LNCAP (cell line): Measurements from ENCODE around the gene KCNIP1.

ENCODE experiments used
- TF ChIP-seq, protein P1 (sequence below): fragments of 450-650 bp; IDR thresholded peaks from 2 replicates; pipeline ENCODE4 v1.5.1; 2017; ENCODE audit warnings: mild to moderate bottlenecking

KCNIP1 gene

DNA sequence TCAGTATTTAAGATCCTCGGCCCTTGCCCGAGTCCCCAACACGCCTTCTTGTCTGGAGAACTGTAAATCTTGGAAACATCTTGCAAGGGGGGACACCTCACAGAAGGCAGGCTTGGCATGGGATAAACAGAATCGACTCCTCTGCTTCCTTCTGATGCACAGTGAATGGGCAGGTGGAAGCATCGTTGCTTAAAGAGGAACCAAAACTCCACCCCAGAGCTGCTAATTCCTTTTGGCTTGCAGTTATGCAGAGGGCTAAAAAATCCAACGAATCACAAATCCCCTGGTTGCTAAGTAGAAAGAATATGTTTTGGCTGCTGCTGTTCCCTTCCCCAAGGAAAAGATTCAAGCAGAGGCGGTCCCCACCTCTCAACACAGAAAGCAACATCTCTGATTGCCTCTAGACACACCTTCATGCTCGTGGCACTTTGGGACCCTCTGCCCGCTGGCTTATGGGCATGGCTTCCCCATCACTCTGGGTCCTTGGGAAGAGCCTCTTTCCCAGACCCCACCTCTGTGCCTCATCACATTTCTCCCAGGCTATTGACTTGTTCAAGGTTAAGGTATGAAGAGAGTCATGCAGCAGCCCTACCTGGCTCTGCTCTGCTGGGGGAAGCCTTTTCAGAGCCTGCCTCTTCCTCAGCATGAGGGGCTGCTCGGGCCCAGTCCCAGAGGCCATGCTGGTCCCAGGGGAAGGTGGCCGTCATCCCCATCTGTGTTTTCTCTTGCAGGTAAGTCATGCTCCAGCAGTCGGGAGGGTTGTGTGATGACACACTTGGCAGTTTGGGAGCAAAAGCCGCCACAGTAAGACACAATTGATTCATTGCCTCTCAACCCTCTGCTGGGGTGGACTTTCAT is 137.1 kb downstream of the KCNIP1 start:
- TF ChIP-seq, protein P1, sequence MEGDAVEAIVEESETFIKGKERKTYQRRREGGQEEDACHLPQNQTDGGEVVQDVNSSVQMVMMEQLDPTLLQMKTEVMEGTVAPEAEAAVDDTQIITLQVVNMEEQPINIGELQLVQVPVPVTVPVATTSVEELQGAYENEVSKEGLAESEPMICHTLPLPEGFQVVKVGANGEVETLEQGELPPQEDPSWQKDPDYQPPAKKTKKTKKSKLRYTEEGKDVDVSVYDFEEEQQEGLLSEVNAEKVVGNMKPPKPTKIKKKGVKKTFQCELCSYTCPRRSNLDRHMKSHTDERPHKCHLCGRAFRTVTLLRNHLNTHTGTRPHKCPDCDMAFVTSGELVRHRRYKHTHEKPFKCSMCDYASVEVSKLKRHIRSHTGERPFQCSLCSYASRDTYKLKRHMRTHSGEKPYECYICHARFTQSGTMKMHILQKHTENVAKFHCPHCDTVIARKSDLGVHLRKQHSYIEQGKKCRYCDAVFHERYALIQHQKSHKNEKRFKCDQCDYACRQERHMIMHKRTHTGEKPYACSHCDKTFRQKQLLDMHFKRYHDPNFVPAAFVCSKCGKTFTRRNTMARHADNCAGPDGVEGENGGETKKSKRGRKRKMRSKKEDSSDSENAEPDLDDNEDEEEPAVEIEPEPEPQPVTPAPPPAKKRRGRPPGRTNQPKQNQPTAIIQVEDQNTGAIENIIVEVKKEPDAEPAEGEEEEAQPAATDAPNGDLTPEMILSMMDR = no peak

DNA sequence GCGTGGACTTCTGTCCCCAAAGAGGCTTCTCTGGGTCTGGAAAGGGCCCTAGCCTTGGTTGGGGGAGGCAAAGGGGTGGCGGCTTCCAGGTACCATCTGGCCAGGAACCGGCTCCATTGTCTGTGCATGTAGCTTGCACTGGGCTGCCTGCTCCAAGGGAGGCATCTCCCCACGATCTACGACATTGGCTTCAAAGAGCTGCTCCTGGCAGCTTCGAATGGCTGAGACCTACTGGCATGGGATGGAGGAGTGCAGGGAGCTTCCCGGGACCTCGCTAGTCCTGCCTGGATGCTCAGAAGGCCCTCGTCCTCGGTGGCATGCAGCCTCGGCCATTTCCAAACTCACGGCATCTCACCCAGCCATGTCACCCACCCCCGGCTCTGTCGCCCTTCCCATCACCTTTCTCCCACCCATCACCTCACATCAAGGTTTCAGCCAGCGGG is 137.8 kb downstream of the KCNIP1 start:
- TF ChIP-seq, protein P1 = no peak

DNA sequence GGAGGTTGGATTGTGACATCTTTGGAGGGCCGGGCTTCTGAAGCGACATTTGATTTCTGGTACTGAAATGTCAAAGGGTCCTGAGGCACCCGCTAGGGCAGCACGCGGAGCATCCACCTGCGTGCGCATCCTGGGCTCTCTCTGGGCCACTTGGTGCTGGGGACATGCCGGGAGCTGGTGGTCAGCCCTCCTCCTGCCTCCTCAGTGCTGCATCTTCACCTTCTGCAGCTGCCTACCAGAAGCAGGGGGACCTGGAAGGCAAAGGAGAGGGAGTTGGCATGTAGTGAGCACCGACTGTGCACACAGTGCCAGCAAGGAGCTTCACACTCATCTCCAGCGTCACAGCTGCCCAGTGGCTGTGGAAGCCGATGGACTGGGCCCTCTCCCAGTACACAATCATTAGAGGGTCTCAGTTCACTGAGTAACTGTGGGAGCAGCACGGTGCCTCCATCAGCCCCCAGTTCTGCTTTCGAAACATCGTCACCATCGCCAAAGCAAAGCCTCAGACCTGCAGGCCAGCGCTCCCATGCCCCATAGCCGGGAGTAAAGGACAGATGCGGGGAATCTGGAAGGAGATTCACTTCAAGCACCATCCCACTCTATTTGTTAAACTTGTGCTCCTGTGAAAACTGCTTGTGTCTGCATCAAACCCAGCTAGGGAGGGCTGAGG is 138.4 kb downstream of the KCNIP1 start:
- TF ChIP-seq, protein P1 = no peak

DNA sequence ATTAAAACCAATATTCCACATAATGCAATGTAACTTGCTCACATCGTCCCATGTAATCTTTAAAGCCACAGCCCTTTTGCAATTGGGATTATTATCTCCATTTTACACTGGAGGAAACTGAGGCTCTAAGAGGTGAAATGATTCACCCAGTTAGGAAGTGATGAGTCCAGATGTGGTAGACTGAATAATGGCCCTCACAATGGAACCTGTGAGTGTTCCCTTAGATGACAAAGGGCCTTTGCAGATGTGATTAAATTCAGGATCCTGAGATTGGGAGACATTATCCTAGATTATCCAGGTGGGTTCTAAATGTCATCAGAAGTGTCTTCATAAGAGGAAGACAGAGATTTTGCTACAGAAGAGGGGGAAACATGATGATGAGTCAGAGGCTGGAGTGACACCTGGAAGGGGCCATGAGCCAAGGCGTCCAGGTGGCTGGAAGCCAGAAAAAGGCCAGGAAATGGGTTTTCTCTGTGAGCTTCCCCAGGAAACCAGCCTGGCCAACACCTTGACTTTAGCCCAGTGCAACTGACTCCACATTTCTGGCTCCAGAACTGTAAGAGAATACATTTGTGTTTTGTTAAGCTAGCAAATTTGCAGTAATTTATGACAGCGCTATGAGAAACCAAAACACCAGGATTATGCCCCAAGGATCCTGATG is 139.1 kb downstream of the KCNIP1 start:
- TF ChIP-seq, protein P1 = no peak

DNA sequence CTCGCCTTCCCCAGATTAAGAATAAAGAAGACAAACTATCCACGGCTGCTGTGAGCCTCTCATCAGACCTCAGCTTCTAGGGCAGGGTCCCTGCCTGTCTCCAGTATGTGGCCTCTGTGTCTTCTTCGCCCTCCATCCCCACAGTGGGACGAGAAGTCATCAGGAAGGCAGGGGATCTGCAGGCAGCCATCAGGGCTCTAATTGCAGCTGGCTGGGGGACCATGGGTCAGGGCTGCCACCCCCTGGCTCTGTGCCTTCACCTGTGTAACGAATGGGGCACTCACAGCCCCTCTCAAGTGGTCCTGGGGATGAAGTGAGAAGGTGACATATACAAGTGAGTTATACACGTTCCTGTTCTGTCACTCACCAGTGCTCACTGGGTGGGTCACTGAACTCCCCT is 139.8 kb downstream of the KCNIP1 start:
- TF ChIP-seq, protein P1 = no peak

DNA sequence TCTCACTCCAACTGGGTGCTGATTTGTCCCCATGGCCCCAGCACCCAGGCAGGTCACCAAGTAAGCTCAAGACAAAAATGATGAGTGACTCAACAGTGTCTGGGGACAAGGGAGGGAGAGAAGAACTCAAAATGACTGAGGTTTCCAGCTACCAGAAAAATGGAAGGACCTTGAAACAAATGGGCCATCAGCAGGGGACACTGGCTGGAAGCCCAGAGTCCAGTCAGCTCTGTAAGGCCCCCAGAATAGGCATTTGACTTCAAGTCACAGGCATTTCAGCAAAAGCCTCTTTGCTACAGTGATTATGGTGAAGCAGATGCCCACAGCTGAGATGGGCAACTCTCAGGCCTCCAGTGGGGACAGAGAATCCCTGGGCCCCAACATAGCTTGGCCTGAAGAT is 140.7 kb downstream of the KCNIP1 start:
- TF ChIP-seq, protein P1 = no peak

DNA sequence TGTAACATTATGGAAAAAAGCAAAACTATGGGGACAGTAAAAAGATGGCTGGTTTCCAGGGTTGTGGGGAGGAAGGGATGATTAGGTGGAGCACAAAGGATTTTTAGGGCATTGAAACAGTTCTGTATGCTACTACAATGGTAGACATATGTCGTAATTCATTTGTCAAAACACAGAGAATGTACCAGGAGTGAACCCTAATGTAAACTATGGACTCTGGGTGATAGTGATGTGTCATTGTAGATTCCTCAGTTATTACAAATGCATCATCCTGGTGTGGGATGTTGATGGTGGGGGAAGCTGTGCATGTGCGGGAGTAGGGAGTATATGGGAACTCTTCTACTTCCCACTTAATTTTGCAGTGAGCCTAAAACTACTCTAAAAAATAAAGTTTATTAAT is 144.7 kb downstream of the KCNIP1 start:
- TF ChIP-seq, protein P1 = no peak
